GM12892 (cell line): Measurements from ENCODE around the gene SHOC1.

Experiments
- POLR2A ChIP-seq: IDR thresholded peaks from 2 replicates; pipeline ENCODE4 v1.6.1; 2011; ENCODE audit warnings: low read depth, low read length, control low read depth
- POLR2AphosphoS5 ChIP-seq: IDR thresholded peaks from 2 replicates; pipeline ENCODE4 v1.6.1; 2011; ENCODE audit warnings: low read depth, low read length, control low read depth

DNA sequence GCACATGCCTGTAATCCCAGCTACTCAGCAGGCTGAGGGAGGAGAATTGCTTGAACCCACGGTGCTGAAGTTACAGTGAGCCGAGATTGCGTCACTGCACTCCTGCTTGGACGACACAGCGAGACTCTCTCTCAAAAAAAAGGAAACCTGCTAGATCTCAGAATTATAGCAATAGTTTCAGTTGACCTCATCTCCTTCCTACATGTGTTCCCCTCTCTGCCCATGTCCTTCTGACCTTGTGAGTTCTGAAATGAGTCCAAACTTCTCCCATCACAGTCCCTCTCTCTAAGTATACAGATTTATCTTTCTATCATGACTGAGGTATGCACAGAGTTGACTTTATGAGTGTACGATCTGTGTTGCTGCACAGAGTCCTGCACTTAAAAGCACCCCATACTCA lies 44.6 kb upstream of the SHOC1 start:
- TF ChIP-seq POLR2A (no peak), POLR2AphosphoS5 (no peak)
